ENCODE results near the gene PVRIG.

GRCh38 chr7:100174582-100174981, 45.2 kb upstream of the PVRIG start:
- TF ChIP-seq, protein P1, sequence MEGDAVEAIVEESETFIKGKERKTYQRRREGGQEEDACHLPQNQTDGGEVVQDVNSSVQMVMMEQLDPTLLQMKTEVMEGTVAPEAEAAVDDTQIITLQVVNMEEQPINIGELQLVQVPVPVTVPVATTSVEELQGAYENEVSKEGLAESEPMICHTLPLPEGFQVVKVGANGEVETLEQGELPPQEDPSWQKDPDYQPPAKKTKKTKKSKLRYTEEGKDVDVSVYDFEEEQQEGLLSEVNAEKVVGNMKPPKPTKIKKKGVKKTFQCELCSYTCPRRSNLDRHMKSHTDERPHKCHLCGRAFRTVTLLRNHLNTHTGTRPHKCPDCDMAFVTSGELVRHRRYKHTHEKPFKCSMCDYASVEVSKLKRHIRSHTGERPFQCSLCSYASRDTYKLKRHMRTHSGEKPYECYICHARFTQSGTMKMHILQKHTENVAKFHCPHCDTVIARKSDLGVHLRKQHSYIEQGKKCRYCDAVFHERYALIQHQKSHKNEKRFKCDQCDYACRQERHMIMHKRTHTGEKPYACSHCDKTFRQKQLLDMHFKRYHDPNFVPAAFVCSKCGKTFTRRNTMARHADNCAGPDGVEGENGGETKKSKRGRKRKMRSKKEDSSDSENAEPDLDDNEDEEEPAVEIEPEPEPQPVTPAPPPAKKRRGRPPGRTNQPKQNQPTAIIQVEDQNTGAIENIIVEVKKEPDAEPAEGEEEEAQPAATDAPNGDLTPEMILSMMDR (IDR thresholded peaks at IDR 0.05): no peak
- TF ChIP-seq POLR2A (IDR thresholded peaks at IDR 0.05): no peak

Measured in lower leg skin (tissue), 3 donors.